HG03066 (cell line): Measurements from ENCODE around the gene MARK2.

Experiments used
- ATAC-seq: cut with Tn5 transposase; IDR thresholded peaks from one replicate; pipeline ENCODE4 v1.9.1; 2021; ENCODE audit warnings: low read depth; ENCODE audit not compliant: unreplicated experiment

The MARK2 gene

GRCh38 chr11:63906585-63906984, 67.7 kb downstream of the MARK2 start:
- ATAC-seq, result no peak

- ATAC-seq, result no peak
Observed at GRCh38 chr11:63907063-63907462, 68.2 kb downstream of the MARK2 start.

DNA sequence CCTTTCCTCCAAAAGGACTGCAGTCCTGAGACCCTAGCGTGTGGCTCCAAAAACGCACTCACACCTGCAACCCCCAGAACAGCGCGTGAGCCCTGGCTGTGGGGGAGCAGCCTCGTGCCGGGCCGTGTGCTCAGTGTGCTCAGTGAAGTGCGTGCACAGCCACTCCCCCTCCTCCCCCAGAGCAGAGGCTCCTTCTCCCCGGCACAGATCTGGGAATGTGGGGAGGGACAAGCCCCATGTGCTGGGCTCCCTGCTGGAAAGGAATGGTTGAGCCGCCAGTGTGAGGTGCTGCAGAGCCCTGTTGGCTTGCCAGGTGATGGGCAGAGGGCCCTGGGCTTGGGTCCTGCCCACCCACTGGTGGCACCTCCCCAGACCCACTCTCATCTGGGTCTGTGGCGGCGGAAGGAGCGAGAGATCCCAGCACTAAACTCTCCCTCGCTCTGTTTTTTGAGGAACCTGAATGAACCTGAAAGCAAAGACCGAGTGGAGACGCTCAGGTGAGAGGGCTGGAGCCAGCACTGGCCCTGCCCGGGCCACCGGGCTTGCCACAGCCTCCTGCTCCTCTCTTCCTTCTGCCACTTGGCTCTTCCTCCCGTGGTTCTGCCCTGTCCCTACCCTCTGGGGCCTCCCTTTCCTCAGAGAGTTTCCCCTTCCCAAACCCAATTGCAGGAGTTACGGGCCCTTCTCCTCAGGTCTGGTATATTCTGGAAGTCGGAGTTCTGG, 69.1 kb downstream of the MARK2 start:
- no peak for ATAC-seq

DNA sequence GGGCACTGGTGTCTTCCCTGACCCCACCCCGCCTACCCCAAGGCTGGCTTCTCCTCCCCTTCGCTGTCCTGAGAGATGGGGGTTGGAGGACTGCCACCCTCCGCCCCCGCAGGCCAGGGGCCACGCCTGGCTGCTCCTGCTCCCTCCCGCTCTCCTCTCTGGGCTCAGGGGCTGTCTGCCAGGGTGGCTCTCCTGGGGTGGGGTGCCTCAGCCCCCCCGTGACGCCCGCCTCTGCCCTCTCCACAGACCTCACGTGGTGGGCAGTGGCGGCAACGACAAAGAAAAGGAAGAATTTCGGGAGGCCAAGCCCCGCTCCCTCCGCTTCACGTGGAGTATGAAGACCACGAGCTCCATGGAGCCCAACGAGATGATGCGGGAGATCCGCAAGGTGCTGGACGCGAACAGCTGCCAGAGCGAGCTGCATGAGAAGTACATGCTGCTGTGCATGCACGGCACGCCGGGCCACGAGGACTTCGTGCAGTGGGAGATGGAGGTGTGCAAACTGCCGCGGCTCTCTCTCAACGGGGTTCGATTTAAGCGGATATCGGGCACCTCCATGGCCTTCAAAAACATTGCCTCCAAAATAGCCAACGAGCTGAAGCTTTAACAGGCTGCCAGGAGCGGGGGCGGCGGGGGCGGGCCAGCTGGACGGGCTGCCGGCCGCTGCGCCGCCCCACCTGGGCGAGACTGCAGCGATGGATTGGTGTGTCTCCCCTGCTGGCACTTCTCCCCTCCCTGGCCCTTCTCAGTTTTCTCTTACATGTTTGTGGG, 69.9 kb downstream of the MARK2 start:
- ATAC-seq, result no peak

DNA sequence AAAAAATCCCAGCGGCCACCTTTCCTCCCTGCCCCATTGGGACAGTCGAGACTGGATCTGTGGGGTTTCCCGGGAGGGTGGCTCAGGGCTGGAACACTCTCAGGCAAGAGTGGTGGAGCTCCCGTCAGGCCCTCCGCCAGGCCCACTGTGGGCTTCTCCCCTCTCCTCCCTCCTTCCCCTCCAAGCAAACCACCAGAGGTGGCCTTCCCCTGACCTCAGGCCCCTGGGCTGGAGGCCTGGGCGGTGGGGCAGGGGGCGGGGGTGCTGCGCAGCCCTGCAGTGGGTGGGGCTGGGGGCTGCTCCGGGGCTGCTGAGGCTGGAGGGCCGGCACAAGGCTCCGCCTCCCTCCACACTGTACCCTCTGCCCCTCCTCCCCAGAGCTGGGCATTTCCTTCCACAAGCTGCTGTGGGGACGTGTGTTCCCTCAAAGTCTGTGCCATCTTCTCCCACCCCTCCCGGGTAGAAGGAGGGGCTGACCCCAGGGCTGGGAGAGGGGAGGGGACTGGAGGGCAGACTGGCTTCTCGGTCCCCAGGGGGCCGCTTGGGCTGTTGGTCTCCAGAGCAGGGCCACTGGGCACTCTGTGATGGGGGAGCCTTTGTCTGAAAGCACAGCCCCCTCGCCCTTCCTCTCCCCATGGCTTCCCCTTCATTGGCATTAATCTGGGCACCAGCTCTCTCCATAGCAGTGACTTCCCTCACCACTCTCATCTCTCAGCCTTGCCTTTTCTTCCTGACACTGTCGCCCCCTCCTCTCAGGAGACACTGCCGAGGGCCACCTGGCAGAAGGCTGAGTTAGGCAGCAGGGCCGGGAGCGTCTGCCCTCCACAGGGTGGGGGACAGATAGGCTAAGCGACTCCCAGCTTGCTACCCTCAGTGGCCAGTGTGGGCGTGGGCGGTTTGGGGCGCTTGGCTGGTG, 70.9 kb downstream of the MARK2 start:
- ATAC-seq, result no peak

- no peak for ATAC-seq
Observed at GRCh38 chr11:63910675-63911074, 71.8 kb downstream of the MARK2 start.

- ATAC-seq, result no peak
Observed at GRCh38 chr11:63911440-63911839, 72.5 kb downstream of the MARK2 start.

DNA sequence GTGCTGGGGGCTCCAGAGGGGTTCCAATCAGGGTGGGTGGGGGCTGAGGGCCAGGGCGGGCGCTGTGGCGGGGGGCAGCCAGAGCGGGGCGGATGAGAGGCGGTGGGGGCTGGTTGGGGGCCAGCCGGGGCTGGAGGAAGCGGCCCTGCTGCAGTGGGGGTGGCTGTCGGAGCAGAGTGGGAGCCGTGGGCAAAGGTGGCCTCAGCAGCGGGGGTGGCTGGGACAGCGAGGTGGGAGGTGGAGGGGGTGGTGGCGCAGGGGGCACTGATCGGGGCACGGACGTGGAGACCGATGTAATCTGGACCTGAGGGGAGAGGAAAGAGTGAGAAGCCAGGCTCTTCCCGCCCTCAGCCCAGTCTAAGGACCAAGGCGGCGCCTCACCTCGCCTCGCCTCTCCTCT, 73.0 kb downstream of the MARK2 start:
- no peak for ATAC-seq

DNA sequence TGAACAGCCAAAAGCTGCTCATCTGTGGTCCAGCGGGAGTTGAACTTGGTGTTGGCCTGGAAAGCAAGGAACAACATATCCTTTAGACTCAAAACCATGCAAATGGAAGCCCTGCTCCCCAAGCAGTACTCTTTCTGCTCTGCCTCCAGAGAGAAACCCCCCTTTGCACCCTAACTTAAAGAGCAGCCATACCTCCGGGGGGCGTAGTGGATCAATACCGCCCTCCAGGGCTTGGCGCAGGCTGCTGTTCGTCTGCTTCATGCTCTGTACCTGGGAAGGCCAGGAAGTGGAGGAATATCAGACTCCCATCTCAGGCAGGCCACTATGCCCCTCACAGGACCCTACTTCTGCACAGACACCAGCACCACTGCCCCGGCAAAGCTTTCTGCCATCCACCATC, 73.8 kb downstream of the MARK2 start:
- ATAC-seq, result no peak

GRCh38 chr11:63913866-63914830, 75.2 kb downstream of the MARK2 start:
- ATAC-seq, result no peak

DNA sequence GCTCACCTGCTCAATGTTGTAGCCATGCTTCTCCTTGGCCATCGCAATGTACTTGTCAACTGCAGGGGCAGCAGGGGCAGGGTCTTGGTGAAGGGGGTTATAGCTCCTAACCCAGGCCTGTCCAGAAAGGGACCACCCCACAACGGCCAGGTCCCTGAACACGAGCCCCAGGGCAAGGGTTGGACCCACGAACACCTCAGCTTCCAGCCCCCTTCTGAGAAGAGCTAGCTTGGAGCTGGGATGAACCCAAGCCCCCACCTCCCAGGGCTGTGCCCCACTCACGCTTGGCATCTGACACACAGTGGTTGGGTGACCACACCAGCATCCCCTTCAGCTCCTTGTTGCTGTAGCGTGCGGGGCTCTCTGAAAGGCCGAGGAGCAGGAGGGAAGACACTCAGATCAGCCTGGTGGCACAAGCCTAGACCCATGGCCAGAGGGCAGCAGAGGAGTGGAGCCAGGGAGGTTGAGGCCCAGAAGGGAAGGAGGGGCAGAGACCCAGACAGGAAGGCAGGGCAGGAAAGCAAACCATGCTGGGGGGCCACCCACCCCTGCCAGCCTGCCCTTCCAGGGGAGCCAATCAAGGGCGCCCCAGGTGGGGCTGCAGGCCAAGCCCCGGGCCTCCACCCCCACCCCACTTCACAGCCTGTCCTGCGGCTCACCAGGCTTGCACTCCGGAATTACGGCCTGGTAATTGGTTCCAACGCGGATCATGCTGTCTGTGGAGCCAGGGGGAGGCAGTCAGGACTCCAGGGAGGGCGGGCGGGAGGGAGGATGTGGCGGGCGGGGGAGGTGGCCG, 76.2 kb downstream of the MARK2 start:
- ATAC-seq, result no peak

- no peak for ATAC-seq
Observed at GRCh38 chr11:63915961-63916836, 77.3 kb downstream of the MARK2 start.

GRCh38 chr11:63916837-63917691, 78.2 kb downstream of the MARK2 start, which contains the start of gene RCOR2:
Gene RCOR2, minus strand, starts transcription at chr11:63917164. Its CDS starts 708 bp downstream, at chr11:63916456.
- no peak for ATAC-seq

- ATAC-seq, result no peak
Observed at GRCh38 chr11:63917692-63918506, 79.0 kb downstream of the MARK2 start.

DNA sequence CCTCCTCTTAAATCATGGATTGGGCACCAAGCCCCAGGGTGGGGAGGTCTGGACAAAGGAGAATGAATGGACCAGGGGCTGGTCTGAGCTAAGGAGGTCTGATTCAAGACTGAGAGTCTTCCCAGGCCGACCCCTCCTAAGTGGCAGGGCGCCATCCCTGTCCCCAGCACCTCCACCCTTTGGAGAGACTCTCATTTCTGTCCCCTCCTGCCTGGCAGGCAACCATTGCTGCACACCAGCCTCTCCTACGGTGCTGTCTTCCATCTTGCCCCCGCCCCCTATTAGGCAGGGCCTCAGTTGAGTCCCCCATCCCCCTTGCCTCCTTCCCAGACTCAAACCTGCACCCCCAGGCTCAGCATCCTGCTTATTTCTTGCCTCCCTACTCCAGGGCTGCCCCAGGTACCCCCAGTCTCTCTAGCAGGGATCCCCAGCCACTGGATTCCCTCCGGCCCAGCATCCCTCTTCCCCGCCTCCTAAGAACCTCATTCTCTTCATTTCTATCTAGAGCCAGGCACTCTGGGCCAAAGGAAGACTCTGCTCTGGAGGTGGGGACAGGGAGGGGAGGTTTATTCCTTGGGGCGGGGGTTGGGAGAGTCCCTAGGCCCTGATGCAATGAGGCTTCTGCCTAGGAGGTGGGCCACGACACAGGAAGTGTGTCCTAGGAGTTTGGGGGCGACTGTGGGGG, 79.7 kb downstream of the MARK2 start:
- no peak for ATAC-seq
